Measurements from ENCODE around the gene EXD1. TPM values are rescaled to one million over a fixed set of nuclear protein-coding genes. Genes with fewer than 3 reads are reported as not detected.
"Not testable (repeated sequence)": the region's sequence is repeated elsewhere in the genome, so short reads cannot be mapped to it uniquely, and the experiment has no call there.

The EXD1 gene
- total RNA-seq, 1 experiment from 2014 or later = not detected

- TF ChIP-seq REST (IDR thresholded peaks at IDR 0.05; ENCODE audit: low read depth) (no peak), YY1 (IDR thresholded peaks at IDR 0.05; ENCODE audit: extremely low read depth, insufficient replicate concordance, low read depth, low read length) (no peak), SIN3A (IDR thresholded peaks at IDR 0.05; ENCODE audit: low read depth) (no peak), FOSL1 (IDR thresholded peaks at IDR 0.05; ENCODE audit: low read depth) (no peak), SRF (IDR thresholded peaks at IDR 0.05; ENCODE audit: low read depth) (no peak), CEBPB (IDR thresholded peaks at IDR 0.05; ENCODE audit: low read depth) (no peak), CBX3 (IDR thresholded peaks at IDR 0.05; ENCODE audit: low read depth) (no peak), CTCF (IDR thresholded peaks at IDR 0.05 in 2 of 3, conservative IDR thresholded peaks at IDR 0.05 in 1 of 3; ENCODE audit: borderline replicate concordance in 1 of 3, insufficient read depth in 1 of 3, low read depth in 2 of 3, low read length in 2 of 3) (no peak)
Observed at GRCh38 chr15:41238100-41238499, 7.5 kb upstream of the EXD1 start (continued).

GRCh38 chr15:41235929-41236328, 5.4 kb upstream of the EXD1 start:
- ATAC-seq (no peak), DNase-seq (ENCODE audit: low read depth, low spot score) (no peak)
- no peaks in the 10 kb centered on the region for H3K27me3 ChIP-seq (ENCODE audit: insufficient read depth, low read length)
- no peak overlapping the region for H3K27ac ChIP-seq (ENCODE audit: low read depth, low read length)
- BruUV-seq (replicated peaks) = no TSS peak
- ChIA-PET CTCF (no interaction called here), RAD21 (ENCODE audit: low non-redundant PET in 1 of 2, low total read pairs in 2 of 2, uncharacterized antibody in 2 of 2, unreplicated experiment in 2 of 2) (interaction anchor here in 1 of 2 experiments (0.7 kb wide), 1 partner anchor 91 kb away, joined by 4 read pairs; no protein-coding TSS in a partner anchor), POLR2A (no interaction called here)
- H3K9me2 ChIP-seq (ENCODE audit: insufficient read depth) = no peaks in the 10 kb centered on the region
- peaks cover 2 to 14% of the 10 kb centered on the region in 2 experiments; a peak in 1 of 4 replicates for H3K4me1 ChIP-seq (ENCODE audit: control insufficient read depth in 1 of 2, insufficient read depth in 2 of 2, low read length in 2 of 2)
- TF ChIP-seq ELF1 (IDR thresholded peaks at IDR 0.05; ENCODE audit: borderline replicate concordance, low read depth) = no peak
- no peak for TF ChIP-seq SIN3A (IDR thresholded peaks at IDR 0.05; ENCODE audit: low read depth)
- TF ChIP-seq EZH2 (IDR thresholded peaks at IDR 0.05) = no peak
- no peak for TF ChIP-seq TCF7L2 (IDR thresholded peaks at IDR 0.05; ENCODE audit: borderline replicate concordance, extremely low read depth, insufficient read depth, insufficient read length)
- TF ChIP-seq JUND (IDR thresholded peaks at IDR 0.05) = no peak
- TF ChIP-seq MAX (IDR thresholded peaks at IDR 0.05) = no peak
- TF ChIP-seq EZH2phosphoT487 (IDR thresholded peaks at IDR 0.05; ENCODE audit: borderline replicate concordance) = no peak
- peaks cover 55% of the 10 kb centered on the region for H3K79me2 ChIP-seq (ENCODE audit: insufficient read depth, low read length)
- no peak overlapping the region for H3K4me3 ChIP-seq (replicated peaks in 1 of 2; ENCODE audit: low read depth in 1 of 2, low read length in 2 of 2)
- H3K9ac ChIP-seq (ENCODE audit: low read length) = no peak overlapping the region
- no peaks in the 10 kb centered on the region for H4K20me1 ChIP-seq (ENCODE audit: insufficient read depth)
- no peaks in the 10 kb centered on the region for H3K36me3 ChIP-seq (ENCODE audit: control insufficient read depth in 1 of 2, insufficient read depth in 2 of 2, low read length in 2 of 2)
- H3K4me2 ChIP-seq (ENCODE audit: low read length) = no peak overlapping the region
- H2AFZ ChIP-seq (ENCODE audit: low read depth, low read length, poor library complexity, severe bottlenecking) = no peak overlapping the region
- H3K9me3 ChIP-seq (ENCODE audit: control insufficient read depth in 1 of 2, insufficient read depth in 1 of 2, low read depth in 1 of 2, low read length in 2 of 2) = no peaks in the 10 kb centered on the region
- intact Hi-C loops (cut with micrococcal nuclease) = no loop called here

GRCh38 chr15:41235228-41235627, 4.7 kb upstream of the EXD1 start:
- H3K27me3 ChIP-seq (ENCODE audit: insufficient read depth, low read length); POLR2A ChIA-PET; H3K4me3 ChIP-seq (replicated peaks in 1 of 2; ENCODE audit: low read depth in 1 of 2, low read length in 2 of 2); H3K9me3 ChIP-seq (ENCODE audit: control insufficient read depth in 1 of 2, insufficient read depth in 1 of 2, low read depth in 1 of 2, low read length in 2 of 2); H3K27ac ChIP-seq (ENCODE audit: low read depth, low read length); DNase-seq (ENCODE audit: low read depth, low spot score); BruUV-seq (replicated peaks); ATAC-seq; H3K36me3 ChIP-seq (ENCODE audit: control insufficient read depth in 1 of 2, insufficient read depth in 2 of 2, low read length in 2 of 2); H3K9ac ChIP-seq (ENCODE audit: low read length); intact Hi-C loops (cut with micrococcal nuclease); H2AFZ ChIP-seq (ENCODE audit: low read depth, low read length, poor library complexity, severe bottlenecking); CTCF ChIA-PET; H4K20me1 ChIP-seq (ENCODE audit: insufficient read depth); H3K9me2 ChIP-seq (ENCODE audit: insufficient read depth); H3K4me2 ChIP-seq (ENCODE audit: low read length): not testable (repeated sequence)
- peaks cover 5 to 20% of the 10 kb centered on the region in 2 experiments; a peak in 3 of 4 replicates for H3K4me1 ChIP-seq (ENCODE audit: control insufficient read depth in 1 of 2, insufficient read depth in 2 of 2, low read length in 2 of 2)
- RAD21 ChIA-PET (ENCODE audit: low non-redundant PET in 1 of 2, low total read pairs in 2 of 2, uncharacterized antibody in 2 of 2, unreplicated experiment in 2 of 2) = interaction anchor here in 1 of 2 experiments (0.7 kb wide), 1 partner anchor 92 kb away, joined by 4 read pairs; no protein-coding TSS in a partner anchor
- H3K79me2 ChIP-seq (ENCODE audit: insufficient read depth, low read length) = peaks cover 55% of the 10 kb centered on the region
